Activated CD8-positive, alpha-beta T cell treated with anti-CD3 and anti-CD28 coated beads, Interleukin-2, amount 10 ng/mL, durations not matched to agents 7 days and 5 days (primary cell): ENCODE results near the gene RNF25. TPM values are rescaled to one million over a fixed set of nuclear protein-coding genes. Genes with fewer than 3 reads are reported as not detected.

ENCODE experiments used
- ATAC-seq: fragments of 150-1000 bp; cut with Tn5 transposase; one replicate; pipeline ENCODE4 v1.10.0; 2021; ENCODE audit warnings: moderate library complexity
- CTCF ChIA-PET: fragments of 350-600 bp; sonication (Branson Sonifier 250); formaldehyde crosslinking; loops from one replicate; lab custom pipeline; 2021; ENCODE audit warnings: antibody characterized with exemption; lab: Charles Lee
- POLR2A ChIA-PET: fragments of 350-600 bp; sonication (Branson Sonifier 250); formaldehyde crosslinking; loops from one replicate; lab custom pipeline; 2021; ENCODE audit warnings: antibody characterized with exemption; lab: Charles Lee
- DNase-seq: peaks from one replicate; pipeline ENCODE4 v3.0.0-alpha.2; 2020
- H3K27ac Mint-ChIP-seq: one replicate; pipeline ENCODE4 v1.8.0; 2021; ENCODE audit warnings: mild to moderate bottlenecking, mixed read lengths
- H3K27me3 Mint-ChIP-seq: one replicate; pipeline ENCODE4 v1.8.0; 2021; ENCODE audit warnings: low read depth, mixed read lengths
- H3K36me3 Mint-ChIP-seq: one replicate; pipeline ENCODE4 v1.8.0; 2021; ENCODE audit warnings: low read depth, mixed read lengths
- H3K4me1 Mint-ChIP-seq: one replicate; pipeline ENCODE4 v1.8.0; 2021; ENCODE audit warnings: low read depth, mixed read lengths
- H3K4me3 Mint-ChIP-seq: one replicate; pipeline ENCODE4 v1.8.0; 2021; ENCODE audit warnings: mild to moderate bottlenecking, mixed read lengths
- H3K9me3 Mint-ChIP-seq: one replicate; pipeline ENCODE4 v1.8.0; 2022; ENCODE audit warnings: mixed read lengths; ENCODE audit not compliant: insufficient read depth
- total RNA-seq, 2 experiments: library from RNA; stranded (reverse); gene quantifications; one replicate each; pipeline ENCODE4 v1.2.3, GENCODE V29; 2021

The RNF25 gene, protein sequence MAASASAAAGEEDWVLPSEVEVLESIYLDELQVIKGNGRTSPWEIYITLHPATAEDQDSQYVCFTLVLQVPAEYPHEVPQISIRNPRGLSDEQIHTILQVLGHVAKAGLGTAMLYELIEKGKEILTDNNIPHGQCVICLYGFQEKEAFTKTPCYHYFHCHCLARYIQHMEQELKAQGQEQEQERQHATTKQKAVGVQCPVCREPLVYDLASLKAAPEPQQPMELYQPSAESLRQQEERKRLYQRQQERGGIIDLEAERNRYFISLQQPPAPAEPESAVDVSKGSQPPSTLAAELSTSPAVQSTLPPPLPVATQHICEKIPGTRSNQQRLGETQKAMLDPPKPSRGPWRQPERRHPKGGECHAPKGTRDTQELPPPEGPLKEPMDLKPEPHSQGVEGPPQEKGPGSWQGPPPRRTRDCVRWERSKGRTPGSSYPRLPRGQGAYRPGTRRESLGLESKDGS
- 10 to 100 TPM; 19.0 to 25.8 TPM for total RNA-seq

GRCh38 chr2:218671654-218672566 is at the start of gene RNF25, which contains the start of gene STK36:
RNF25 (minus strand) TSS chr2:218672002; CDS start chr2:218671970, 32 bp downstream.
STK36 (plus strand) TSS chr2:218672086; CDS start chr2:218672830, 744 bp downstream.
- DNase-seq = peak; percentile 89
- peak within 1 kb of the TSS; percentile 93 for H3K27ac Mint-ChIP-seq
- H3K36me3 Mint-ChIP-seq = peaks cover 9% of the 10 kb centered on the region
- H3K4me1 Mint-ChIP-seq = peaks cover 26% of the 10 kb centered on the region
- POLR2A ChIA-PET = interaction anchor here (0.5 to 4.0 kb wide), 8 partner anchors 12 to 405 kb away, joined by 3 to 39 read pairs (median 3); partner anchors contain the start of genes BCS1L and ZNF142
- no peaks in the 10 kb centered on the region for H3K9me3 Mint-ChIP-seq
- H3K4me3 Mint-ChIP-seq = peak within 1 kb of the TSS; percentile 88
- peak; percentile 92 for ATAC-seq
- no peaks in the 10 kb centered on the region for H3K27me3 Mint-ChIP-seq
- CTCF ChIA-PET = interaction anchor here (0.6 to 5.9 kb wide), 9 partner anchors 12 to 415 kb away, joined by 3 to 51 read pairs (median 5); partner anchors contain the start of genes BCS1L, TTLL4 and ZNF142

DNA sequence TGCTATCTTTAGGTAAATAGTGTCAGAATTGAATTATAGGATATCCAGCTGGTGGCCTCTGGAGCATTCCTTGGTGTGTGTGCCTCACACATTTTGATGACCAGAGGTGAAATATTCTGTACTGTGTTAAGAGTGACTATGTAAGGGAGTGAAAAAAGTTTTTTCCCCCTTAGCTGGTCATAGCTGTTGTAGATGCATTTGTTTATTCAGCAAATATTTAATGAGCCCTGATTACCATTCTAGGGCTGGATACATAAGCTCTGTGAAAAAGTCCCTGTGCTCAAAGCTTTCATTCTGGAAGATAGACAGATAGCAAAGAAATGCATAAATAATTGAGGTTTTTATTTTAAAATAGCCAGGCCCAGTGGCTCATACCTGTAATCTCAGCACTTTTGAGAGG is 49.7 kb upstream of the RNF25 start:
- Mint-ChIP-seq H3K36me3 (peaks cover 13% of the 10 kb centered on the region), H3K27me3 (no peaks in the 10 kb centered on the region), H3K4me1 (peaks cover 22% of the 10 kb centered on the region), H3K4me3 (no peak overlapping the region), H3K27ac (no peak overlapping the region), H3K9me3 (peaks cover 7% of the 10 kb centered on the region)
- no peak for DNase-seq
- CTCF ChIA-PET = interaction anchor here (1.1 to 5.5 kb wide), 3 partner anchors 10 to 155 kb away, joined by 3 to 32 read pairs (median 5); partner anchors contain the start of gene TTLL4
- POLR2A ChIA-PET = no interaction called here
- no peak for ATAC-seq

GRCh38 chr2:218720048-218721041 is 48.5 kb upstream of the RNF25 start:
- ChIA-PET POLR2A (interaction anchor here (0.7 kb wide), 1 partner anchor 346 kb away, joined by 3 read pairs; no protein-coding TSS in a partner anchor), CTCF (interaction anchor here (5.5 kb wide), 1 partner anchor 9 kb away, joined by 32 read pairs; the partner anchor contains the start of gene TTLL4)
- no peaks in the 10 kb centered on the region for H3K27me3 Mint-ChIP-seq
- peaks cover 12% of the 10 kb centered on the region for H3K36me3 Mint-ChIP-seq
- H3K4me1 Mint-ChIP-seq = peaks cover 22% of the 10 kb centered on the region
- H3K27ac Mint-ChIP-seq = no peak overlapping the region
- H3K4me3 Mint-ChIP-seq = no peak overlapping the region
- DNase-seq (no peak), ATAC-seq (no peak)
- H3K9me3 Mint-ChIP-seq = no peaks in the 10 kb centered on the region

- Mint-ChIP-seq H3K27me3 (no peaks in the 10 kb centered on the region), H3K27ac (no peak overlapping the region), H3K4me1 (peaks cover 22% of the 10 kb centered on the region), H3K36me3 (peaks cover 12% of the 10 kb centered on the region), H3K9me3 (no peaks in the 10 kb centered on the region), H3K4me3 (no peak overlapping the region)
- no peak for DNase-seq
- POLR2A ChIA-PET = no interaction called here
- ATAC-seq = no peak
- CTCF ChIA-PET = interaction anchor here (5.5 kb wide), 1 partner anchor 8 kb away, joined by 32 read pairs; the partner anchor contains the start of gene TTLL4
Measured at GRCh38 chr2:218719457-218719856, 47.7 kb upstream of the RNF25 start.

GRCh38 chr2:218718058-218718457 is 46.3 kb upstream of the RNF25 start:
- DNase-seq = no peak
- ATAC-seq = no peak
- Mint-ChIP-seq H3K36me3 (peaks cover 12% of the 10 kb centered on the region), H3K4me3 (no peak overlapping the region), H3K4me1 (peaks cover 22% of the 10 kb centered on the region), H3K27me3 (no peaks in the 10 kb centered on the region), H3K27ac (no peak overlapping the region), H3K9me3 (no peaks in the 10 kb centered on the region)
- POLR2A ChIA-PET = no interaction called here
- CTCF ChIA-PET = no interaction called here

- ATAC-seq (no peak), DNase-seq (no peak)
- Mint-ChIP-seq H3K27me3 (no peaks in the 10 kb centered on the region), H3K9me3 (no peaks in the 10 kb centered on the region), H3K4me3 (no peak overlapping the region), H3K4me1 (peaks cover 15% of the 10 kb centered on the region), H3K27ac (no peak overlapping the region), H3K36me3 (peaks cover 12% of the 10 kb centered on the region)
- CTCF ChIA-PET = interaction anchor here (0.7 to 1.6 kb wide), 2 partner anchors 10 to 30 kb away, joined by 3 to 6 read pairs; no protein-coding TSS in a partner anchor
- POLR2A ChIA-PET = no interaction called here
Measured at GRCh38 chr2:218717262-218717661, 45.5 kb upstream of the RNF25 start.

GRCh38 chr2:218716070-218716469 is 44.3 kb upstream of the RNF25 start:
- CTCF ChIA-PET = interaction anchor here (1.6 kb wide), 1 partner anchor 11 kb away, joined by 6 read pairs; no protein-coding TSS in a partner anchor
- no peak for DNase-seq
- H3K4me3 Mint-ChIP-seq = no peak overlapping the region

GRCh38 chr2:218713922-218714321 is 42.1 kb upstream of the RNF25 start:
- CTCF ChIA-PET = interaction anchor here (1.2 to 1.7 kb wide), 3 partner anchors 14 to 185 kb away, joined by 3 to 5 read pairs (median 5); no protein-coding TSS in a partner anchor

More at GRCh38 chr2:218716070-218716469, 44.3 kb upstream of the RNF25 start:
- Mint-ChIP-seq H3K27ac (no peak overlapping the region), H3K36me3 (peaks cover 12% of the 10 kb centered on the region), H3K4me1 (peaks cover 24% of the 10 kb centered on the region), H3K27me3 (no peaks in the 10 kb centered on the region), H3K9me3 (no peaks in the 10 kb centered on the region)
- ATAC-seq = no peak
- POLR2A ChIA-PET = no interaction called here

GRCh38 chr2:218711550-218711929 is 39.7 kb upstream of the RNF25 start:
- ATAC-seq (no peak), DNase-seq (no peak)
- H3K27me3 Mint-ChIP-seq = no peaks in the 10 kb centered on the region
- no peaks in the 10 kb centered on the region for H3K9me3 Mint-ChIP-seq
- peak overlapping the region; percentile 74 for H3K27ac Mint-ChIP-seq
- ChIA-PET CTCF (interaction anchor here (1.0 to 3.5 kb wide), 8 partner anchors 9 to 241 kb away, joined by 3 to 32 read pairs (median 9); no protein-coding TSS in a partner anchor), POLR2A (no interaction called here)
- H3K4me3 Mint-ChIP-seq = peak overlapping the region; percentile 96
- peaks cover 5% of the 10 kb centered on the region for H3K36me3 Mint-ChIP-seq
- H3K4me1 Mint-ChIP-seq = peaks cover 38% of the 10 kb centered on the region

More at GRCh38 chr2:218713922-218714321, 42.1 kb upstream of the RNF25 start:
- Mint-ChIP-seq H3K9me3 (no peaks in the 10 kb centered on the region), H3K4me3 (no peak overlapping the region), H3K4me1 (peaks cover 33% of the 10 kb centered on the region), H3K27ac (no peak overlapping the region), H3K36me3 (peaks cover 8% of the 10 kb centered on the region), H3K27me3 (no peaks in the 10 kb centered on the region)
- ATAC-seq (no peak), DNase-seq (no peak)
- POLR2A ChIA-PET = no interaction called here
